ENCODE measurements around the gene ZDHHC11. TPM values are rescaled to one million over a fixed set of nuclear protein-coding genes. Genes with fewer than 3 reads are reported as not detected.

The ZDHHC11 gene
- polyA plus RNA-seq, 1 donor (not counting 4 experiments of a cell fraction or from before 2014, with no cell fraction given), result 0.33 TPM

GRCh38 chr5:766666-767431, 83.9 kb downstream of the ZDHHC11 start:
- FAIRE-seq, result no peak
- no peaks in the 10 kb centered on the region for H3K9me1 ChIP-seq (ENCODE audit: control insufficient read depth, extremely low read depth, insufficient read depth, low read length)
- no peak overlapping the region for H3K9ac ChIP-seq (ENCODE audit: control insufficient read depth, extremely low read depth, insufficient read depth, low read length)
- TF ChIP-seq CTCF (optimal IDR thresholded peaks at IDR 0.05 in 1 of 3, IDR thresholded peaks at IDR 0.05 in 1 of 3, conservative IDR thresholded peaks at IDR 0.05 in 1 of 3; ENCODE audit: extremely low read depth in 1 of 3, insufficient read depth in 2 of 3, low read length in 3 of 3) (no peak), EZH2 (IDR thresholded peaks at IDR 0.05; ENCODE audit: low read length) (no peak)
- no peak overlapping the region for H3K27ac ChIP-seq (ENCODE audit: control insufficient read depth, insufficient read depth, low read length)
- H3K79me2 ChIP-seq (ENCODE audit: control insufficient read depth, insufficient read depth, low read length), result no peaks in the 10 kb centered on the region
- H3K4me3 ChIP-seq (ENCODE audit: control insufficient read depth in 2 of 3, extremely low read depth in 1 of 3, insufficient read depth in 2 of 3, low read depth in 1 of 3, low read length in 3 of 3), result no peak overlapping the region
- H3K9me3 ChIP-seq (ENCODE audit: control insufficient read depth, low read depth, low read length), result peaks cover 2% of the 10 kb centered on the region
- H3K4me1 ChIP-seq (ENCODE audit: control insufficient read depth, extremely low read depth, insufficient read depth, low read length), result peaks cover 4% of the 10 kb centered on the region
- H3K27me3 ChIP-seq (ENCODE audit: control insufficient read depth, extremely low read depth, insufficient read depth, low read length), result no peaks in the 10 kb centered on the region
- dilution Hi-C loops (cut with MboI; ENCODE audit: extremely low pct_ligation_motif_present, low sequenced_read_pairs), result no loop called here
- H4K20me1 ChIP-seq (ENCODE audit: control insufficient read depth, extremely low read depth, insufficient read depth, low read length), result no peaks in the 10 kb centered on the region
- no peak overlapping the region for H3K4me2 ChIP-seq (ENCODE audit: control insufficient read depth, extremely low read depth, insufficient read depth, low read depth, low read length)
- DNase-seq (ENCODE audit: low read depth, low spot score), result no peak
- H3K36me3 ChIP-seq (ENCODE audit: control insufficient read depth in 2 of 2, extremely low read depth in 1 of 2, insufficient read depth in 2 of 2, low read length in 2 of 2), result no peaks in the 10 kb centered on the region
- H2AFZ ChIP-seq (ENCODE audit: control insufficient read depth, low read length), result no peak overlapping the region

- Histone ChIP-seq H3K4me2 (ENCODE audit: control insufficient read depth, extremely low read depth, insufficient read depth, low read depth, low read length) (no peak overlapping the region), H3K27ac (ENCODE audit: control insufficient read depth, insufficient read depth, low read length) (no peak overlapping the region), H3K27me3 (ENCODE audit: control insufficient read depth, extremely low read depth, insufficient read depth, low read length) (no peaks in the 10 kb centered on the region), H4K20me1 (ENCODE audit: control insufficient read depth, extremely low read depth, insufficient read depth, low read length) (no peaks in the 10 kb centered on the region), H3K9me1 (ENCODE audit: control insufficient read depth, extremely low read depth, insufficient read depth, low read length) (no peaks in the 10 kb centered on the region), H3K36me3 (ENCODE audit: control insufficient read depth in 2 of 2, extremely low read depth in 1 of 2, insufficient read depth in 2 of 2, low read length in 2 of 2) (no peaks in the 10 kb centered on the region), H3K79me2 (ENCODE audit: control insufficient read depth, insufficient read depth, low read length) (no peaks in the 10 kb centered on the region), H3K9me3 (ENCODE audit: control insufficient read depth, low read depth, low read length) (peaks cover 2% of the 10 kb centered on the region), H3K9ac (ENCODE audit: control insufficient read depth, extremely low read depth, insufficient read depth, low read length) (no peak overlapping the region), H2AFZ (ENCODE audit: control insufficient read depth, low read length) (no peak overlapping the region), H3K4me3 (ENCODE audit: control insufficient read depth in 2 of 3, extremely low read depth in 1 of 3, insufficient read depth in 2 of 3, low read depth in 1 of 3, low read length in 3 of 3) (no peak overlapping the region), H3K4me1 (ENCODE audit: control insufficient read depth, extremely low read depth, insufficient read depth, low read length) (peaks cover 4% of the 10 kb centered on the region)
- TF ChIP-seq CTCF (optimal IDR thresholded peaks at IDR 0.05 in 1 of 3, IDR thresholded peaks at IDR 0.05 in 1 of 3, conservative IDR thresholded peaks at IDR 0.05 in 1 of 3; ENCODE audit: extremely low read depth in 1 of 3, insufficient read depth in 2 of 3, low read length in 3 of 3), result no peak
- no peak for TF ChIP-seq EZH2 (IDR thresholded peaks at IDR 0.05; ENCODE audit: low read length)
- DNase-seq (ENCODE audit: low read depth, low spot score) (no peak), FAIRE-seq (no peak)
- dilution Hi-C loops (cut with MboI; ENCODE audit: extremely low pct_ligation_motif_present, low sequenced_read_pairs), result no loop called here
These were observed 84.7 kb downstream of the ZDHHC11 start for GRCh38 chr5:765948-766631.

All from keratinocyte (primary cell).